ENCODE data around the gene RMI1.
"Not testable (repeated sequence)": the region's sequence is repeated elsewhere in the genome, so short reads cannot be mapped to it uniquely, and the experiment has no call there.

RMI1 gene

DNA sequence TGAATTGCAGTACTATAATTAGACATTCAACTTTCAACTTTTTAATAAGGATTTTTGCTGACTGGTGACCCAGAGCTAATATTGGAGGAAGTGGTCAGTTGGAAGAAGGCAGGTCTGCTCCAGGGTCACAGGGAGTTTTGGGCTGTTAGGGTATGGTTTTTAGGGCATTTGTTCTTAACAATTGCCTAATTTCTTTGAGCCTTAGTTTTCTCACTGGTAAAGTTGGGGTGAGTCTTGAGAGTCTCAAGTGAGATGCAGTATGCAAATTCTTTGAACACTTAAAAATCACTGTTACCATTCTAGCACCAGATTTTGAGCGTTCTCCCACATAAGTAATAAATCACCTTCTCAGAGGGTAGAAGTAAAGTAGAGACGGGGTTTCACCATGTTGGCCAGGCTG is 50.9 kb downstream of the RMI1 start:
- peaks cover 1% of the 10 kb centered on the region for H3K27me3 Mint-ChIP-seq
- no peaks in the 10 kb centered on the region for H3K9me3 Mint-ChIP-seq
- no peak overlapping the region for H3K27ac Mint-ChIP-seq

DNA sequence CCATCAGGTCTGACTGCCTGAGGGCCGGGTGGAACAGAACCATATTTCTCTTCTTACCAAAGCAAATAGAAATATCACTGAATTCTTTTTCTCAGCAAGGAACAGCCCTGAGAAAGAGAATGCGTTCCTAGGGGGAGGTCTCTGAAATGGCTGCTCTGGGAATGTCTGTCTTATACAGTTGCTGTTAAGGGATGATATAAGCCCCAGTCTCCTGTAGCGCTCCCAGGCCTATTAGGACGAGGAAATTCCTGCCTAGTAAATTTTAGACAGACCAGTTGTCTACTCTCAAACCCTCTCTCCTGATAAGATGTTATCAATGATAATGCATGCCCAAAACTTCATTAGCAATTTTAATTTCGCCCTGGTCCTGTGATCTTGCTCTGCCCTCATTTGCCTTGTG is 61.3 kb downstream of the RMI1 start:
- H3K4me3 Mint-ChIP-seq, H3K27ac Mint-ChIP-seq, H3K9me3 Mint-ChIP-seq, H3K4me1 Mint-ChIP-seq, H3K36me3 Mint-ChIP-seq: not testable (repeated sequence)
- peaks cover 15% of the 10 kb centered on the region for H3K27me3 Mint-ChIP-seq

More for the DNA sequence above, 50.9 kb downstream of the RMI1 start:
- H3K4me1 Mint-ChIP-seq = no peaks in the 10 kb centered on the region
- no peaks in the 10 kb centered on the region for H3K36me3 Mint-ChIP-seq
- no peak overlapping the region for H3K4me3 Mint-ChIP-seq

DNA sequence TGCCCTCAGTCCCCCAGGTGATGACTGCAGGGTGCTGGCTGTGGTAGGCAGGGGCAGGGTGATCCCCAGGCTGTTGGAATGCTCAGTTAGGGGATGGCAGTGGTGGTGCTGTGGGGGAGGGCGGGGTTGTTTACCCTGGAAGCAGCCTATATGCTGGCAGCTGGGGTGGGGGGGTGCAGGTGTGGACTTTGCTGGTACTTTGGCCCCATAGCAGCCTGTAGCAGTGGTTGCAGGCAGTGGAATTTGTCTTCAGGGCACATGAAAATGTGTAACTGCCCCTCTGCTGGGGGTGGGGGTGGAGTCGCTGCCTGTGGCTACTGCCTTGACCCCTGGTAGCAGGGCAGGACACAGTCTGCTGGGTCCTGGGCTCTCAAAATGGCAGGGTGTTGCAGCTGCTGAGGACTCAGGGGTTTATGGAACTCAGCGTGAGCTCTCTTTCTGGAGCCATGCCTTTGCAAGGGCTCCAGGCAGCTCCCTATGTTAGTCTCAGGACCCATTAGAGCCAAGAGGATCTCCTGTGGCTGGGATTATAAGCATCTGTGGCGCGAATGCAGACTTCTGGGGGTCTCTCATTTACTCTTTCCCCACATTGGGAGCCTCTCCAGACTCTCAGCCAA is 65.0 kb downstream of the RMI1 start:
- peaks cover 9% of the 10 kb centered on the region for H3K9me3 Mint-ChIP-seq
- H3K4me1 Mint-ChIP-seq = no peaks in the 10 kb centered on the region
- peak overlapping the region; percentile 56 for H3K27ac Mint-ChIP-seq
- H3K36me3 Mint-ChIP-seq = peaks cover 9% of the 10 kb centered on the region
- H3K4me3 Mint-ChIP-seq = no peak overlapping the region
- peaks cover 12% of the 10 kb centered on the region for H3K27me3 Mint-ChIP-seq
